Endothelial cell of umbilical vein (primary cell): ENCODE data around the gene DDX51. TPM values are rescaled to one million over a fixed set of nuclear protein-coding genes. Genes with fewer than 3 reads are reported as not detected.

Experiments used
- BruUV-seq: library from RNA; stranded (reverse); fragments of 400-500 nt; replicated peaks from 2 replicates; lab custom pipeline; 2021; lab: Mats Ljungman, UMichigan
- CTCF ChIA-PET: fragments of 300-600, 350-600 bp; sonication (Branson Sonifier 250); formaldehyde crosslinking; loops from one replicate; lab custom pipeline; 2021; ENCODE audit warnings: antibody characterized with exemption, inconsistent platforms; lab: Charles Lee
- POLR2A ChIA-PET: fragments of 300-600, 350-600 bp; sonication (Branson Sonifier 250); formaldehyde crosslinking; loops from one replicate; lab custom pipeline; 2021; ENCODE audit warnings: antibody characterized with exemption, inconsistent platforms; lab: Charles Lee
- DNase-seq: peaks from one replicate; pipeline ENCODE4 v3.0.0-alpha.2; 2011; ENCODE audit warnings: low read depth, low spot score
- FAIRE-seq: peaks from 2 replicates; lab custom pipeline; 2011; peaks lifted over from hg19 to GRCh38; lab: Jason Lieb, UNC
- H2AFZ ChIP-seq: 2 replicates; pipeline ENCODE4 v1.6.0; 2012; ENCODE audit warnings: low read depth, low read length, control low read depth, inconsistent platforms
- H3K27ac ChIP-seq: 2 replicates; pipeline ENCODE4 v1.5.1; 2011; ENCODE audit warnings: low read depth, mild to moderate bottlenecking, control low read depth, low read length, moderate library complexity; ENCODE audit not compliant: insufficient read depth
- H3K27me3 ChIP-seq, 2 experiments: 2 replicates each; pipeline versions ENCODE4 v1.6.0 to v1.6.1; 2011; ENCODE audit warnings: low read length in 2 of 2, mixed read lengths in 1 of 2; ENCODE audit not compliant: control insufficient read depth in 2 of 2, insufficient read depth in 2 of 2
- H3K36me3 ChIP-seq, 2 experiments: 2 replicates in 1 of 2; 3 replicates in 1 of 2; pipeline ENCODE4 v1.5.1; 2011; ENCODE audit warnings: low read length in 2 of 2, mild to moderate bottlenecking in 1 of 2, moderate library complexity in 1 of 2; ENCODE audit not compliant: control insufficient read depth in 2 of 2, insufficient read depth in 2 of 2; ENCODE audit errors: extremely low read depth in 1 of 2
- H3K4me1 ChIP-seq: 3 replicates; pipeline ENCODE4 v1.5.1; 2011; ENCODE audit warnings: mild to moderate bottlenecking, low read length; ENCODE audit not compliant: control insufficient read depth, insufficient read depth; ENCODE audit errors: extremely low read depth
- H3K4me2 ChIP-seq: 2 replicates; pipeline ENCODE4 v1.6.1; 2011; ENCODE audit warnings: low read length, control low read depth, mixed read lengths; ENCODE audit not compliant: insufficient read depth
- H3K4me3 ChIP-seq, 3 experiments: fragments of 200-600 bp in 1 of 3; sonication (generic), shearing (Covaris generic) in 1 of 3; replicated peaks in 1 of 3; 2 replicates each; pipeline ENCODE4 v1.5.1; 2011 to 2016; ENCODE audit warnings: control low read depth in 3 of 3, low read length in 3 of 3, mild to moderate bottlenecking in 2 of 3, inconsistent platforms in 1 of 3, low read depth in 1 of 3, moderate library complexity in 1 of 3; ENCODE audit not compliant: insufficient read depth in 1 of 3
- H3K79me2 ChIP-seq: 2 replicates; pipeline ENCODE4 v1.6.0; 2012; ENCODE audit warnings: low read length, inconsistent platforms; ENCODE audit not compliant: control insufficient read depth, insufficient read depth
- H3K9ac ChIP-seq: replicated peaks from 2 replicates; pipeline ENCODE3; 2011; ENCODE audit warnings: low read length, control low read depth; ENCODE audit not compliant: insufficient read depth; ENCODE audit errors: extremely low read depth
- H3K9me1 ChIP-seq: replicated peaks from 3 replicates; pipeline ENCODE4 v1.6.0; 2011; ENCODE audit warnings: mild to moderate bottlenecking, low read length; ENCODE audit not compliant: control insufficient read depth, insufficient read depth; ENCODE audit errors: extremely low read depth
- H3K9me3 ChIP-seq: replicated peaks from 2 replicates; pipeline ENCODE4 v1.5.1; 2012; ENCODE audit warnings: low read length, inconsistent platforms; ENCODE audit not compliant: control insufficient read depth, insufficient read depth
- H4K20me1 ChIP-seq: replicated peaks from 2 replicates; pipeline ENCODE3; 2011; ENCODE audit warnings: mild to moderate bottlenecking, low read length; ENCODE audit not compliant: control insufficient read depth, insufficient read depth; ENCODE audit errors: extremely low read depth
- EZH2 ChIP-seq: IDR thresholded peaks from 2 replicates; pipeline ENCODE4 v1.6.1; 2012; ENCODE audit warnings: borderline replicate concordance, low read depth, mild to moderate bottlenecking, moderate library complexity, low read length, inconsistent platforms; ENCODE audit not compliant: severe bottlenecking
- FOS ChIP-seq: IDR thresholded peaks from 2 replicates; pipeline ENCODE4 v1.6.1; 2011; ENCODE audit warnings: mild to moderate bottlenecking, low read length, moderate library complexity, borderline replicate concordance; ENCODE audit not compliant: insufficient read depth
- GATA2 ChIP-seq: IDR thresholded peaks from 2 replicates; pipeline ENCODE4 v1.7.0; 2011; ENCODE audit warnings: low read depth, mild to moderate bottlenecking, moderate library complexity, mixed read lengths, low read length; ENCODE audit not compliant: insufficient read length, insufficient read depth
- JUN ChIP-seq: IDR thresholded peaks from 2 replicates; pipeline ENCODE4 v1.6.1; 2011; ENCODE audit warnings: borderline replicate concordance, low read depth; ENCODE audit not compliant: insufficient read length, insufficient read depth
- MYC ChIP-seq: IDR thresholded peaks from one replicate; pipeline ENCODE4 v1.6.1; 2011; ENCODE audit warnings: mild to moderate bottlenecking, low read depth, low read length
- POLR2A ChIP-seq: IDR thresholded peaks from 2 replicates; pipeline ENCODE4 v1.6.1; 2012; ENCODE audit warnings: low read depth, mild to moderate bottlenecking, control low read depth, low read length
- POLR2AphosphoS5 ChIP-seq: IDR thresholded peaks from 2 replicates; pipeline ENCODE4 v1.6.1; 2012; ENCODE audit warnings: low read depth, mild to moderate bottlenecking, control low read depth, low read length, moderate library complexity; ENCODE audit not compliant: insufficient read depth
- dilution Hi-C: fragments of 300-500 bp; cut with MboI; formaldehyde crosslinking; loops from one replicate; pipeline ENCODE4 v1.15.0; 2019; ENCODE audit warnings: low sequenced_read_pairs; ENCODE audit not compliant: extremely low pct_ligation_motif_present
- intact Hi-C: fragments of 100-400 bp; cut with micrococcal nuclease; formaldehyde crosslinking; loops from one replicate; pipeline ENCODE4 v1.10.0; 2022
- polyA plus RNA-seq, 4 experiments: library from polyadenylated mRNA; depleted of rRNA in 3 of 4; stranded (reverse) in 3 of 4; unstranded in 1 of 4; fragments of >200 nt; gene quantifications; 2 replicates each; pipeline versions ENCODE4 v1.2.1 to v1.2.3, GENCODE V29; 2011 to 2012; ENCODE audit warnings: missing spikeins in 1 of 4
- total RNA-seq: library from RNA; stranded (reverse); gene quantifications from 2 replicates; pipeline ENCODE4 v1.2.3, GENCODE V29; 2021
- TF ChIP-seq, protein P1 (sequence below): IDR thresholded peaks from 2 replicates; pipeline ENCODE4 v1.6.1; 2011; ENCODE audit not compliant: insufficient read depth, insufficient read length

DDX51 gene
- total and polyA plus RNA-seq, 2 donors (not counting 3 experiments of a cell fraction or from before 2014, with no cell fraction given) = 11.4 to 23.5 TPM

DNA sequence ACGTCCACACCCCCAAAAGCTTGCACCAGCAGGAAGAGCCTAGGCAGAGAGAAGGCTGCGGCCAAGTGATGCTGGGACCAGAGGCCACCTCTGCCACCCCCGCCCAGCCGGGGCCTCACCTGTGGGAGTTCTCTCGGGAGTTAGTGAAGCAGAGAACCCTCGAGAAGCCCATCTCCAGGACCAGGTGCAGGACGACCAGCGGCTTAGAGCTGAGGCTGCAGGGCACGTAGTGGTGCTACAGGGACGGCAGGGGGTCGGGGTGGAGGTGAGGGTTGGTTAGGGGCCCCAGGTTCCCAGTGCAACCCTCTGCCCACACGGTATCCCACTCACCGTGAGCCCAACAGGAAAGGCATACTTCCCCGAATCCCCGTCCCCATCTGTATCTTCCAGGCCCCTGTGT lies 3.6 kb downstream of the DDX51 start:
- FAIRE-seq = no peak

DNA sequence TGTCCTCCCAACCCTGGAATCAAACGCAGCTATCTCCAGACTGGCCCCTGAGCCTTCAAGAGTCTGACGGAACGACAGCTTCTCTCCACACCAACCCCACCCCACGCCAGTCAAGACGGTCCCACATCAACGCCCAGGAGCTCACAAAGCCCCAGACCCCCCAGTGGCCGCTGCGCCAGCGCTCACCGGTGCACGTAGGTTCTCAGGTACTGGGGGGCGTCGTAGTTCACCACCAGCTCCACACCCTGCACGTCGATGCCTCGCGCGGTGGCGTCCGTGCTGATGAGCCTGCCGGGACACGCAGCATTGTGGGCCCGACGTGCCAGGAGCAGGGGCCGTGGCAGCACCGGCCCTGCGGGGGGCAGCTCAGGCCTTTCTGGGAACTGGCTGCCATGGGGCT lies 4.2 kb downstream of the DDX51 start:
- no peaks in the 10 kb centered on the region for H4K20me1 ChIP-seq
- H3K27me3 ChIP-seq = no peaks in the 10 kb centered on the region
- BruUV-seq = no TSS peak
- peaks cover 9% of the 10 kb centered on the region for H3K4me1 ChIP-seq
- DNase-seq = no peak
- H3K36me3 ChIP-seq = peaks cover 8 to 32% of the 10 kb centered on the region in 2 experiments
- TF ChIP-seq MYC = no peak
- TF ChIP-seq, protein P1, sequence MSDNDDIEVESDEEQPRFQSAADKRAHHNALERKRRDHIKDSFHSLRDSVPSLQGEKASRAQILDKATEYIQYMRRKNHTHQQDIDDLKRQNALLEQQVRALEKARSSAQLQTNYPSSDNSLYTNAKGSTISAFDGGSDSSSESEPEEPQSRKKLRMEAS = no peak
- no peak for TF ChIP-seq POLR2AphosphoS5
- TF ChIP-seq POLR2A = no peak
- dilution Hi-C loops (no loop called here), intact Hi-C loops (no loop called here)
- no peak overlapping the region for H3K9ac ChIP-seq
- no peak overlapping the region for H3K4me2 ChIP-seq
- H2AFZ ChIP-seq = no peak overlapping the region
- no peaks in the 10 kb centered on the region for H3K9me3 ChIP-seq
- H3K79me2 ChIP-seq = peaks cover 22% of the 10 kb centered on the region
- H3K4me3 ChIP-seq = no peak overlapping the region
- FAIRE-seq = no peak
- ChIA-PET POLR2A (no interaction called here), CTCF (interaction anchor here (1.7 kb wide), 1 partner anchor 14 kb away, joined by 4 read pairs; no protein-coding TSS in a partner anchor)
- no peak overlapping the region for H3K27ac ChIP-seq
- H3K9me1 ChIP-seq = no peaks in the 10 kb centered on the region

More for the DNA sequence above, 3.6 kb downstream of the DDX51 start:
- intact Hi-C loops (no loop called here), dilution Hi-C loops (no loop called here)
- Histone ChIP-seq H2AFZ (no peak overlapping the region), H3K27ac (no peak overlapping the region), H3K36me3 (peaks cover 8 to 32% of the 10 kb centered on the region in 2 experiments), H3K9ac (no peak overlapping the region), H3K9me1 (no peaks in the 10 kb centered on the region), H3K27me3 (no peaks in the 10 kb centered on the region), H3K79me2 (peaks cover 28% of the 10 kb centered on the region), H3K4me2 (no peak overlapping the region), H4K20me1 (no peaks in the 10 kb centered on the region), H3K4me3 (no peak overlapping the region), H3K4me1 (peaks cover 14% of the 10 kb centered on the region), H3K9me3 (no peaks in the 10 kb centered on the region)
- BruUV-seq = TSS peak; percentile 3
- POLR2A ChIA-PET = no interaction called here
- no peak for TF ChIP-seq GATA2
- TF ChIP-seq FOS = no peak
- no peak for TF ChIP-seq JUN
- TF ChIP-seq MYC = no peak
- no peak for TF ChIP-seq POLR2AphosphoS5
- no peak for TF ChIP-seq POLR2A
- no peak for TF ChIP-seq EZH2
- TF ChIP-seq, protein P1 = no peak
- DNase-seq = no peak
- CTCF ChIA-PET = no interaction called here
